K562 (cell line): ENCODE results near the gene UGT3A2. TPM values are rescaled to one million over a fixed set of nuclear protein-coding genes. Genes with fewer than 3 reads are reported as not detected.
"Not testable (repeated sequence)": the region's sequence is repeated elsewhere in the genome, so short reads cannot be mapped to it uniquely, and the experiment has no call there.

Source experiments
- ATAC-seq: fragments of 200-7000 bp; cut with Tn5 transposase; 3 replicates; pipeline ENCODE4 v1.9.1; 2020; ENCODE audit warnings: moderate library complexity
- BruUV-seq: library from RNA; stranded (reverse); fragments of 400-500 nt; replicated peaks from 2 replicates; lab custom pipeline; 2021; lab: Mats Ljungman, UMichigan
- CTCF ChIA-PET: fragments of 300-600 bp; formaldehyde crosslinking; extraction: SDS; loops from one replicate; lab custom pipeline; 2021; ENCODE audit warnings: low intra/inter-chr PET ratio; lab: Yijun Ruan, JAX
- POLR2A ChIA-PET: fragments of 300-600, 350-650 bp; sonication (Branson Sonifier 250); formaldehyde crosslinking; extraction: SDS; loops from one replicate; lab custom pipeline; 2021; ENCODE audit warnings: antibody characterized with exemption, inconsistent platforms; lab: Yijun Ruan, JAX
- DNase-seq, 4 experiments: peaks; one replicate each; pipeline versions ENCODE4 v3.0.0 to v3.0.0-alpha.2; 2011 to 2018; ENCODE audit warnings: low spot score in 3 of 4, mixed read lengths in 3 of 4; ENCODE audit errors: extremely low read depth in 1 of 4
- FAIRE-seq: peaks from 2 replicates; lab custom pipeline; 2011; peaks lifted over from hg19 to GRCh38; lab: Jason Lieb, UNC
- H2AFZ ChIP-seq: 2 replicates; pipeline ENCODE4 v1.6.0; 2011; ENCODE audit warnings: low read depth, low read length, control low read depth, inconsistent platforms
- H3K27ac ChIP-seq: fragments of 200-600 bp; 3 replicates; pipeline ENCODE4 v1.8.0; 2011; ENCODE audit warnings: low read depth, mild to moderate bottlenecking, control low read depth, inconsistent platforms, low read length, moderate library complexity, mixed read lengths; ENCODE audit errors: extremely low read depth
- H3K27me3 ChIP-seq, 2 experiments: fragments of 300-600 bp in 1 of 2; 2 replicates in 1 of 2; 3 replicates in 1 of 2; pipeline versions ENCODE4 v1.6.0 to v1.8.0; 2011; ENCODE audit warnings: inconsistent platforms in 2 of 2, low read length in 2 of 2, mild to moderate bottlenecking in 1 of 2, mixed read lengths in 1 of 2, moderate library complexity in 1 of 2; ENCODE audit not compliant: control insufficient read depth in 2 of 2, insufficient read depth in 2 of 2
- H3K36me3 ChIP-seq: fragments of 300-600 bp; 3 replicates; pipeline ENCODE4 v1.8.0; 2011; ENCODE audit warnings: mild to moderate bottlenecking, low read length, inconsistent platforms; ENCODE audit not compliant: control insufficient read depth, insufficient read depth
- H3K4me1 ChIP-seq, 2 experiments: fragments of 200-600 bp in 1 of 2; replicated peaks in 1 of 2; 2 replicates in 1 of 2; 3 replicates in 1 of 2; pipeline versions ENCODE4 v1.5.1 to v1.8.0; 2011; ENCODE audit warnings: inconsistent platforms in 2 of 2, low read length in 2 of 2, mild to moderate bottlenecking in 1 of 2, mixed read lengths in 1 of 2, moderate library complexity in 1 of 2; ENCODE audit not compliant: control insufficient read depth in 2 of 2, insufficient read depth in 2 of 2
- H3K4me2 ChIP-seq: 2 replicates; pipeline ENCODE4 v1.6.1; 2011; ENCODE audit warnings: low read length, control low read depth, inconsistent platforms, mixed read lengths; ENCODE audit not compliant: insufficient read depth
- H3K4me3 ChIP-seq: fragments of 200-600 bp; sonication (generic), shearing (Covaris generic); 2 replicates; pipeline ENCODE4 v1.5.1; 2016; ENCODE audit warnings: control low read depth, inconsistent platforms
- H3K79me2 ChIP-seq: fragments of 200-600 bp; 3 replicates; pipeline ENCODE4 v1.8.0; 2011; ENCODE audit warnings: low read length, inconsistent platforms; ENCODE audit not compliant: control insufficient read depth, insufficient read depth
- H3K9ac ChIP-seq, 2 experiments: 2 replicates each; pipeline versions ENCODE4 v1.6.0 to v1.6.1; 2011; ENCODE audit warnings: low read depth in 2 of 2, low read length in 2 of 2, control low read depth in 1 of 2, inconsistent platforms in 1 of 2, mild to moderate bottlenecking in 1 of 2, mixed read lengths in 1 of 2; ENCODE audit not compliant: insufficient read depth in 1 of 2
- H3K9me1 ChIP-seq: one replicate; pipeline ENCODE4 v1.6.0; 2011; ENCODE audit warnings: inconsistent platforms, mild to moderate bottlenecking, low read length, moderate library complexity; ENCODE audit not compliant: control insufficient read depth, insufficient read depth
- H3K9me3 ChIP-seq: replicated peaks from 2 replicates; pipeline ENCODE4 v1.5.1; 2011; ENCODE audit warnings: low read depth, low read length, inconsistent platforms; ENCODE audit not compliant: control insufficient read depth, insufficient read depth
- H4K20me1 ChIP-seq: replicated peaks from 2 replicates; pipeline ENCODE4 v1.6.1; 2011; ENCODE audit warnings: low read length, inconsistent platforms, mixed read lengths; ENCODE audit not compliant: control insufficient read depth, insufficient read depth
- POLR3G ChIP-seq: IDR thresholded peaks from 2 replicates; pipeline ENCODE4 v1.6.1; 2011; ENCODE audit not compliant: insufficient read length, insufficient replicate concordance; ENCODE audit errors: extremely low read depth
- ZNF668 ChIP-seq: fragments of 250-450 bp; sonication (Bioruptor Pico); IDR thresholded peaks from 2 replicates; pipeline ENCODE4 v1.8.0; 2022; ENCODE audit warnings: mild to moderate bottlenecking, inconsistent platforms
- WGBS: fragments of 100-300 bp; shearing (Covaris generic); methylation state at CpG from one replicate; pipeline ENCODE4 v1.1.6; 2016; ENCODE audit warnings: low coverage, mixed read lengths; ENCODE audit not compliant: insufficient coverage; ENCODE audit errors: missing lambda C conversion rate; 5-methylcytosine and 5-hydroxymethylcytosine counted together
- in situ Hi-C: fragments of 300-500 bp; cut with MboI; formaldehyde crosslinking; loops from 4 replicates; pipeline ENCODE4 v1.15.0; 2018; ENCODE audit warnings: inconsistent platforms, mixed read lengths
- intact Hi-C: fragments of 100-400 bp; cut with micrococcal nuclease; formaldehyde crosslinking; loops from 2 replicates; pipeline ENCODE4 v1.14.2; 2022
- polyA plus RNA-seq, 8 experiments: library from polyadenylated mRNA; depleted of rRNA in 4 of 8; stranded (reverse) in 5 of 8; unstranded in 3 of 8; fragments of >200 nt; fragmentation: Nextera tagmentation in 2 of 8; fragmentation: Illumina TruSeq in 1 of 8; extraction: Ambion mirVana in 2 of 8; extraction: Trizol in 1 of 8; gene quantifications; 2 replicates each; pipeline versions ENCODE4 v1.2.1 to v1.2.3, GENCODE V29; 2011 to 2014; ENCODE audit warnings: inconsistent platforms in 1 of 8, missing spikeins in 1 of 8
- total RNA-seq, 7 experiments: library from RNA; depleted of rRNA in 6 of 7; stranded (reverse); fragments of >200 nt in 6 of 7; fragmentation: Illumina TruSeq in 2 of 7; extraction: Trizol in 2 of 7; gene quantifications; 2 replicates each; pipeline versions ENCODE4 v1.2.1 to v1.2.3, GENCODE V29; 2011 to 2021; ENCODE audit warnings: low replicate concordance in 1 of 7

Gene UGT3A2
- total and polyA plus RNA-seq, 9 of the 15 experiments (the other 6 are each of a cell fraction or from before 2014, with no cell fraction given) = not detected

GRCh38 chr5:36026706-36027465 is 39.8 kb downstream of the UGT3A2 start:
- no peak overlapping the region for H3K4me2 ChIP-seq
- H3K27ac ChIP-seq = no peak overlapping the region
- DNase-seq (no peak), FAIRE-seq (no peak), ATAC-seq (no peak)
- no TSS peak for BruUV-seq
- H2AFZ ChIP-seq = no peak overlapping the region
- whole genome bisulfite sequencing = under 1% methylated on average over 6 of the region's 6 CpGs
- H4K20me1 ChIP-seq = no peaks in the 10 kb centered on the region
- no peaks in the 10 kb centered on the region for H3K9me3 ChIP-seq
- intact Hi-C loops (no loop called here), in situ Hi-C loops (no loop called here)
- H3K79me2 ChIP-seq = no peaks in the 10 kb centered on the region
- H3K9me1 ChIP-seq = no peaks in the 10 kb centered on the region
- H3K4me3 ChIP-seq = no peak overlapping the region
- no peak for TF ChIP-seq ZNF668
- TF ChIP-seq POLR3G = no peak
- H3K36me3 ChIP-seq = no peaks in the 10 kb centered on the region
- CTCF ChIA-PET = no interaction called here
- H3K9ac ChIP-seq = no peak overlapping the region
- H3K27me3 ChIP-seq = no peaks in the 10 kb centered on the region
- H3K4me1 ChIP-seq = no peaks in the 10 kb centered on the region
- POLR2A ChIA-PET = no interaction called here

- H3K36me3 ChIP-seq, H3K9ac ChIP-seq, POLR2A ChIA-PET, H3K4me1 ChIP-seq, H4K20me1 ChIP-seq, DNase-seq, H3K27ac ChIP-seq, intact Hi-C loops, H3K4me2 ChIP-seq, H3K27me3 ChIP-seq, BruUV-seq, H3K9me3 ChIP-seq, CTCF ChIA-PET, ATAC-seq, H3K4me3 ChIP-seq, FAIRE-seq, in situ Hi-C loops, H3K9me1 ChIP-seq, H3K79me2 ChIP-seq, H2AFZ ChIP-seq: not testable (repeated sequence)
- 0% methylated on average over 6 of the region's 6 CpGs for WGBS
These were observed 44.4 kb downstream of the UGT3A2 start for GRCh38 chr5:36022246-36022645.

- H3K4me3 ChIP-seq, ATAC-seq, H3K27me3 ChIP-seq: not testable (repeated sequence)
These were observed 47.1 kb downstream of the UGT3A2 start for GRCh38 chr5:36019584-36019983.

More at GRCh38 chr5:36019584-36019983, 47.1 kb downstream of the UGT3A2 start:
- intact Hi-C loops, H3K9me3 ChIP-seq, H3K4me1 ChIP-seq, DNase-seq, CTCF ChIA-PET, H4K20me1 ChIP-seq, H3K36me3 ChIP-seq, in situ Hi-C loops, H3K27ac ChIP-seq, H3K9ac ChIP-seq, H2AFZ ChIP-seq, H3K4me2 ChIP-seq, BruUV-seq, H3K79me2 ChIP-seq, H3K9me1 ChIP-seq, FAIRE-seq, POLR2A ChIA-PET: not testable (repeated sequence)
- 1% methylated on average over 5 of the region's 5 CpGs for WGBS
